Small intestine (tissue), 7 donors: ENCODE results near the gene CCDC107. TPM values are rescaled to one million over a fixed set of nuclear protein-coding genes. Genes with fewer than 3 reads are reported as not detected.

Experiments
- DNase-seq, 2 donors: peaks; one replicate each; pipeline versions ENCODE4 v3.0.0 to v3.0.0-alpha.2; 2013
- FAIRE-seq: peaks from 2 replicates; lab custom pipeline; 2012; peaks lifted over from hg19 to GRCh38; lab: Jason Lieb, UNC
- H3K27ac ChIP-seq, 3 donors: one replicate each; pipeline ENCODE4 v1.5.1; 2013; ENCODE audit warnings: low read length in 2 of 3, mild to moderate bottlenecking in 2 of 3, control low read depth in 1 of 3, inconsistent platforms in 1 of 3, low read depth in 1 of 3, moderate library complexity in 1 of 3
- H3K27me3 ChIP-seq, 3 donors: one replicate each; pipeline ENCODE4 v1.6.1; 2013; ENCODE audit warnings: low read length in 3 of 3, inconsistent platforms in 1 of 3; ENCODE audit not compliant: control insufficient read depth in 3 of 3, insufficient read depth in 3 of 3
- H3K36me3 ChIP-seq, 3 donors: one replicate each; pipeline ENCODE4 v1.6.1; 2013; ENCODE audit warnings: low read length in 3 of 3, inconsistent platforms in 1 of 3, low read depth in 1 of 3, mild to moderate bottlenecking in 1 of 3, moderate library complexity in 1 of 3; ENCODE audit not compliant: control insufficient read depth in 3 of 3, insufficient read depth in 2 of 3
- H3K4me1 ChIP-seq, 3 donors: one replicate each; pipeline ENCODE4 v1.6.1; 2013; ENCODE audit warnings: low read length in 2 of 3, inconsistent platforms in 1 of 3, low read depth in 1 of 3, mild to moderate bottlenecking in 1 of 3, moderate library complexity in 1 of 3; ENCODE audit not compliant: control insufficient read depth in 3 of 3, insufficient read depth in 2 of 3
- H3K4me3 ChIP-seq, 3 donors: one replicate each; pipeline ENCODE4 v1.5.1; 2013; ENCODE audit warnings: low read length in 3 of 3, control low read depth in 1 of 3, inconsistent platforms in 1 of 3, low read depth in 1 of 3, mild to moderate bottlenecking in 1 of 3, moderate library complexity in 1 of 3
- H3K9me3 ChIP-seq, 2 donors: one replicate each; pipeline ENCODE4 v1.6.1; 2013; ENCODE audit warnings: low read depth in 1 of 2, low read length in 1 of 2; ENCODE audit not compliant: control insufficient read depth in 2 of 2, insufficient read depth in 1 of 2
- WGBS, 3 donors: extraction: QIAGEN DNeasy Blood & Tissue Kit; methylation state at CpG; one replicate each; pipeline ENCODE4 v1.1.7; 2013; 5-methylcytosine and 5-hydroxymethylcytosine counted together
- polyA plus RNA-seq, 4 donors: library from polyadenylated mRNA; stranded (reverse) in 3 of 4; unstranded in 1 of 4; fragments of 200-250 nt in 3 of 4; fragments of 120-200 nt in 1 of 4; gene quantifications; one replicate each; pipeline versions ENCODE4 v1.2.1 to v1.2.3, GENCODE V29; 2013
- donor health status: healthy with polysubstance abuse.
- donor health status: control.
- donor health status: control.
- donor health status: Bipolar disorder and iron deficiency.
- donor health status: healthy.

Gene CCDC107
- polyA plus RNA-seq, 4 donors, result 10.6 to 49.0 (median 27.3) TPM

DNA sequence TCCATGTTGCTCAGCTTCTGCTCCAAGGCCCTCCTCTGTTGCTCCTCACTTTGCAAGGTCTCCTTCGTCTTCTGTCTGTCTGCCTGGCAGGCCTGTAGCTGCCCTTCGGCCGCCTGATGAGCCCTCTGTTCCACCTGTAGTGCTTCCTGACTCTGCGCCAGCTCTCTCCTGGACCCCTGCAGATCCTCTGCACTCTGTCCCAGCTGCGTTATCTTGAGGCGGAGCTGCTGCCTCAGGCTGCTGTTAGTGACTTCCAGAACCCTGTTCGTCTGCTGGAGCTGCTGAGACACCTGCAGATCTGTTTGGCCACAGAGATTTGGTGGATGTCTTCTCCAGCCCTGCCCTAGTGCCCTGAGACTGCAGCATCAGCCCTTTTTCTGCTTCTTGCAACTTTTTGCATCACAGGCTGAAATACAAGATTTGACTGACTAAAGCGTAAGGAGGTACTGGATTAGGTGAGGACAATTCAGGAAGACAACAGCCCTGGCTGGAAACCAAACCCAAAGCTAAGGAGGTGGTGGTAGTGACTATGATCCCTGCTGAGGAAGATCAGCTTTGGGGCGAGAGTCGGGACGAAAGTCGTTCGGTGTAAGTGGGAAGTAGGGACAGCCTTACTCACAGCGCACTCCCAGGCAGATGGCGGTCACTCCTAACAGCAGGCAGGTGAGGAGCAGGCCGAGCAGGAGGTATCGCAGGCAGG lies 42.0 kb upstream of the CCDC107 start:
- no peaks in the 10 kb centered on the region for H3K36me3 ChIP-seq
- no peak overlapping the region for H3K27ac ChIP-seq
- no peak overlapping the region for H3K4me3 ChIP-seq
- no peaks in the 10 kb centered on the region for H3K9me3 ChIP-seq
- WGBS, 3 donors, result 80 to 87% (median 85%) methylated on average over 17 of the region's 17 CpGs
- H3K27me3 ChIP-seq, result peaks cover 0 to 23% (median 0%) of the 10 kb centered on the region in 3 donors
- FAIRE-seq, result no peak
- peaks cover 0 to 11% (median 0%) of the 10 kb centered on the region in 3 donors for H3K4me1 ChIP-seq
- no peak for DNase-seq

DNA sequence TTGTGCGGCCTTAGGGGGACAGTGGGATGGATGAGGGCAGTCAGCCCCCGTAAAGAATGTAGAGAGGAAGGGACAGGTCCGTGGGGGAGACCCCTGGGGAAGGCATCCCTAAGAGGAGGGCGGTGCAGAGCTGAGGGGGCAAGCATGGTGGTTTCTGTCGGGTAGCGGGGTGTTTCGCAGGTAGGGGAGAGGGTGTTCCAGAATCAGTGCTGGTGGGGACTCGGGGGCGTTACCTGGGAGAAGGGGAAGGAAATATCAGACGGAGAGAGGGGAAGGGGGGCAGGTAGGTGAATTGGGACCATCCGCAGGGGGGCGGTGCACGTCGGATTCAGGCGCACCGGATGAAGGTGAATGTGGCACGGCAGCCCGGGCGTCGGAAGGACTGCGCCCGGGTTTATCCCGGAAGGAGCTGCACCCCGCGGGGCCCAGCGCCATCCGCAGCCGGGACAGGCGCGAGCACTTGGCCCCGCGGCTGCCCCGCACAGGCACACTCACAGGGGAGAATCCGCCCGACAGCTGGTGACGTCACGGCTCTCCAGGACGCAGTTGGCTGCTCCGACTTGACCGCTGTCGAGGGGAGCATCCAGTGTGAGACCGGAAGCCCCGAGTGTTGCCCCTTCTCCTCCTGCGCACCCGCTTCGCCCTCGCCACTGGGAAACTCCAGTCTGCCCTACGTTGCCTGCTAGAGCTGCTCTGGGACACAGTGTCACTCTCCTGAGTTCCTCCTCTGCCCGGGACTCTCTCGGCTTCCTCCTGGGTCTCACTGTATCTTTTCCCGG lies 41.2 kb upstream of the CCDC107 start:
- Histone ChIP-seq H3K27me3 (peaks cover 0 to 23% (median 0%) of the 10 kb centered on the region in 3 donors), H3K4me3 (peak overlapping the region; percentile 30 to 41 (median 36)), H3K36me3 (no peaks in the 10 kb centered on the region), H3K4me1 (peaks cover 0 to 11% (median 0%) of the 10 kb centered on the region in 3 donors), H3K27ac (peak overlapping the region in 2 of 3 donors; percentile 6 to 61), H3K9me3 (no peaks in the 10 kb centered on the region)
- 7 to 15% (median 11%) methylated on average over 39 to 51 of the region's 51 CpGs for WGBS, 3 donors
- FAIRE-seq, result no peak
- DNase-seq, result peak; percentile 51 to 79

DNA sequence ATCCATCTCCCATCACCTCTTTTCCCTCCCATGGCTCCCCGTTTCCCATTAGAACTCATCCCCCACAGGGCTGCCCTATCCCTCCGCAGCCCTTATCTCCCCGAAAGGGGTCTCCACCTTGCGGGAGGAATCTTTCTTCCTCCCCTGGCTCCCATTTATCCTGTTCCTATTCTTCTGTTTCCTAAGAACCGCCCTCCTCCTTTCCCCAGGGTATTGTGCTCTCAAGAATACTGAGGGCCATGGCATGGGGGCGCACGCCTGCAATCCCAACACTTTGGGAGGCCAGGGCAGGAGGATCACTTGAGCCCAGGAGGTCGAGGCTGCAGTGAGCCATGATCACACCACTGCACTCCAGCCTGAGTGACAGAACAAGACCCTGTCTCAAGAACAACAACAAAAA lies 40.5 kb upstream of the CCDC107 start:
- no peak for FAIRE-seq
- peaks cover 0 to 23% (median 0%) of the 10 kb centered on the region in 3 donors for H3K27me3 ChIP-seq
- peaks cover 0 to 11% (median 0%) of the 10 kb centered on the region in 3 donors for H3K4me1 ChIP-seq
- H3K9me3 ChIP-seq, result no peaks in the 10 kb centered on the region
- H3K36me3 ChIP-seq, result no peaks in the 10 kb centered on the region
- no peak for DNase-seq
- 69 to 76% (median 71%) methylated on average over 8 of the region's 8 CpGs for WGBS, 3 donors
- peak overlapping the region; percentile 30 to 41 (median 36) for H3K4me3 ChIP-seq
- peak overlapping the region in 1 of 3 donors; percentile 74 for H3K27ac ChIP-seq

DNA sequence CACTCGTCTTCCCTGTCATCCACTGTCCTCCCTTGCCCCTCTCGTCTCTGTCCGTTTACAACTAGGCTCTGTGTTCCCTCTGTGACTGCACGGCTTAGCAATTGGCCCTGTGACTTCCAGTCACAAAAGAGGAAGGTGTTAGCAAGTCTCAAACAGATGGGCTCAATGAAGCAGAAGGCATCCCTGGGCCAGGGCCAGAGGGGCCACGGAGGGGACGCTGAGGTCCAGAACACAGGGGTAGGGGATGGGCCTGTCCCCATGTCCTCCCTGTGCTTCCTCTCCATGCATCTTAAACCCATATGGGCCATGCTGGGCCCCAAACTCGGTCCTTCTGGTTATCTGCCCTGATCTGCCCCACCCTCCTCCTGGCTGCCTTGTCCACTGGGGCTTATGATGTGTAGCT lies 39.8 kb upstream of the CCDC107 start, which contains the start of gene CD72:
TSS of gene CD72 (minus strand) at position 89 of the 403 bp plus-strand sequence. CDS start 110 bp downstream, outside the sequence.
- no peaks in the 10 kb centered on the region for H3K9me3 ChIP-seq
- peaks cover 0 to 23% (median 0%) of the 10 kb centered on the region in 3 donors for H3K27me3 ChIP-seq
- DNase-seq, result no peak
- no peak for FAIRE-seq
- H3K27ac ChIP-seq, result peak within 1 kb of the TSS in 2 of 3 donors; percentile 61 to 74
- WGBS, 3 donors, result 70 to 81% (median 78%) methylated on average over 7 of the region's 7 CpGs
- peak within 1 kb of the TSS; percentile 30 to 41 (median 36) for H3K4me3 ChIP-seq
- H3K36me3 ChIP-seq, result no peaks in the 10 kb centered on the region
- H3K4me1 ChIP-seq, result peaks cover 0 to 11% (median 0%) of the 10 kb centered on the region in 3 donors

DNA sequence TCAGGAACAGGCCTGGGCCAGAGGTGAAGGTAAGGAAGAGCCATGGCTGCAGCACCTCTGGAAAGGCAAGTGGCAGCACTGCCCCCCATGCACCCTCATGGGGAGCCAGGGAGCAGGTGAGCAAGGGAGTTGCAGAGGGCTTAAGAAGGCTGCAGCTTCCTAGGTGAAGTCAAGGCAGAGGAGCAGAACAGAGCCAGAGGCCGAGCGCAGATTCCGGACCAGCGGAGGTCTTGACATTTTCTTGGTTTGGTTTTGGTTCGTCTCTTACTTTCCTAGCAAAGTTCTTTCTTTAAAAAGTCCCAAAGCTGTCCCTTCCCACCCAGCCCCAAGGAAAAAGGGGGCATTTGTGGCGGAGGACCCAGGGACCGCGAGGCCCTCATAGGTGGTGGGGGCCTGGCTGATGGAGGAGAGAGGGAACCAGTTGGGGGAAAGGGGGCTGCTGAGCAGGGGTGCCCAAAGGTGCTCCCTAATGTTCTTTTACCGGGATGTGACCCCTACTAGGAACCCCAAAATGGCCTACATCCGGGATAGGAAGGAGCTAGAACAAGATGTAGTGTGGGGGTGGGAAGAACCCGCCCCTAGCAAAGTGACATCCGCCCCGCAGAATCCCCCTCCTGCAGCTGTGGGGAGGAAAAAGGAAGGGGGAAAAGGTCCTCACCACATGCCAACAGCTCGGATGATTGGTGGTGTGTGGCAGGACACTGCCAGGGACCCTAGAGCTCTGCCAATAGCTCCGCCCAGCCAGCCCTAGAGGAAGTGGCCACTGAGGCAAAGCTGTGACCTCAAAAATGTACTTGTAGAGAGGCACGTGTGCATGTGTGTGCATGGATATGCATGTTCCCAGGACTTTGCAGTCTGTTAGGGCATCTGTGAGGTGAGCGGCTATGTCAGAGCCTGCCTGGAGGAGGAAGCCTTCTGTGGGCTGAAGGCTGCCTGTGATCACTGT lies 39.0 kb upstream of the CCDC107 start:
- WGBS, 3 donors, result 80 to 89% (median 82%) methylated on average over 17 of the region's 17 CpGs

DNA sequence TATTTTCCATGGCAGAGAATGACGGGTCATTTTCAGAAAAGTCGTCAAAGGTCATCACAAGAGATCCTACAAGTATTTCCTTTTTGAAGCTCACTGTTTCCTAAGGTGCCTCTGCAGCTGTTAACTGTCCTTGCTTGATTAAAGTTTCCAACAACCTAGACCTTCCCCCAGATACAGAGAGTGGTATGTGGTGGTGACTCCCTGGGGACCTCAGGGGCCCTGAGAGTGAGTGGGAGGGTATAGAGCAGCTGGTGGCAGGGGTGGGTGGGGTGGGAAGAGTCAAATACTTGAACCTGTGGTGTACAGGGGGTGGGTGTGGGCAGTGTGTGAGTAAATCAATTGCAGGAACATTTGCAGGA lies 38.3 kb upstream of the CCDC107 start:
- DNase-seq (no peak), FAIRE-seq (no peak)
- peaks cover 0 to 23% (median 0%) of the 10 kb centered on the region in 3 donors for H3K27me3 ChIP-seq
- H3K9me3 ChIP-seq, result no peaks in the 10 kb centered on the region
- WGBS, 3 donors, result 51 to 73% (median 52%) methylated on average over 2 of the region's 2 CpGs
- peak overlapping the region in 1 of 3 donors; percentile 74 for H3K27ac ChIP-seq
- H3K36me3 ChIP-seq, result no peaks in the 10 kb centered on the region
- peaks cover 0 to 14% (median 0%) of the 10 kb centered on the region in 3 donors for H3K4me1 ChIP-seq
- no peak overlapping the region for H3K4me3 ChIP-seq

More for the DNA sequence above, 39.0 kb upstream of the CCDC107 start:
- FAIRE-seq (no peak), DNase-seq (peak in 1 of 2 donors; percentile 65)
- Histone ChIP-seq H3K36me3 (no peaks in the 10 kb centered on the region), H3K4me3 (no peak overlapping the region), H3K4me1 (peaks cover 0 to 12% (median 0%) of the 10 kb centered on the region in 3 donors), H3K27ac (peak overlapping the region in 2 of 3 donors; percentile 6 to 74), H3K27me3 (peaks cover 0 to 23% (median 0%) of the 10 kb centered on the region in 3 donors), H3K9me3 (no peaks in the 10 kb centered on the region)

DNA sequence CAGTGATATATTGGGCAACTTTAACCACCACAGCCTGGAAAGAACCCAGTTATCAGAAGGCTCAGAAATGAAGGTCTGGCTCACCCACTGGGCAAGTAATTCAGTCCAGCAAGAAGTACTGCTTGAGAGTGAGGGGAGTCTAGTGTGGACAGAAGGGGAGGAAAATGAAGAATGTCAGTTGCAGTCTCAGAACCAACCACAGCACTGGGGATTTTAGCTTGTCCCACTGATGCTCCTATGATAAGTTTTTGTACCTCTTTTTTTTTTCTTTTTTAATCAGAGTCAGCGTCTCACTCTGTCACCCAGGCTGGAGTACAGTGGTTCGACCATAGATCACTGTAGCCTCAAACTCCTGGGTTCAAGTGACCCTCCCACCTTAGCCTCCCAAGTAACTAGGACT lies 30.5 kb upstream of the CCDC107 start:
- Histone ChIP-seq H3K4me1 (peaks cover 0 to 7% (median 0%) of the 10 kb centered on the region in 3 donors), H3K27me3 (no peaks in the 10 kb centered on the region), H3K27ac (no peak overlapping the region), H3K36me3 (no peaks in the 10 kb centered on the region), H3K9me3 (no peaks in the 10 kb centered on the region), H3K4me3 (no peak overlapping the region)
- 81 to 90% (median 89%) methylated on average over 2 of the region's 2 CpGs for WGBS, 3 donors
- DNase-seq, result no peak
- FAIRE-seq, result no peak
